ENCODE measurements around the gene KCMF1. TPM values are rescaled to one million over a fixed set of nuclear protein-coding genes. Genes with fewer than 3 reads are reported as not detected.

KCMF1 gene
- polyA plus RNA-seq, 2 of the 4 experiments (the other 2 are of a cell fraction), result 77.8 to 221 TPM

DNA sequence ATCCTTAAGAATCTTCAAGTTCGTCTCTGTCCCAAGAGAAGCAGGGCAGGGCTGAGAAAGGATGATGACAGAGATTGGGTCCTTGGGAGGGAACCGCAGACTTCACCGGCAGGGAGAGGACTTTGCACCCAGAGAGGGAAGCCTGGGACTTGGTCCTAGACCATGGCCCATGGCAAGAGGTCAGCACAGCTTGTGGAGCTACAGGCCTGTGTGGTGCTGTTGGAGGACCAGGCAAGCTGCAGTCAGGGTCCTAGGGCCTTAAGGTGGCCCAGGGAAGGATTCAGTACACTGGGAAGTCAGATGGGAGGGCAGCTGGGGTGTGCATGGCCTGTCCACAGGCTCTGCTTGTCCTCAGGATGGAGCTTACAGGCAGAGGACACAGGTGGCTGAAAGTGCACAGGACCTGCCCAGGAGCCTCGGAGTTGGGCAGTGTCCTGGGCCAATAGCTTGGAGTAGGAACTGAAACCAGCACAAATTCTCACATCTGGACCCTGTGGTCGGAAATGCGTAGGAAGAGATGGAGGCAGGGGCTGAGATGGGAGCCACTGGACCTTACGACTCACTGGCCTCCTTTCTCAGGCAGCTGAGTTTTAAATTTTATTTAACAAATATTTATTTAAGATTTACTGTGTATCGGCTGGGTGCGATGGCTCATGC lies 105.8 kb downstream of the KCMF1 start:
- TF ChIP-seq, protein P1, sequence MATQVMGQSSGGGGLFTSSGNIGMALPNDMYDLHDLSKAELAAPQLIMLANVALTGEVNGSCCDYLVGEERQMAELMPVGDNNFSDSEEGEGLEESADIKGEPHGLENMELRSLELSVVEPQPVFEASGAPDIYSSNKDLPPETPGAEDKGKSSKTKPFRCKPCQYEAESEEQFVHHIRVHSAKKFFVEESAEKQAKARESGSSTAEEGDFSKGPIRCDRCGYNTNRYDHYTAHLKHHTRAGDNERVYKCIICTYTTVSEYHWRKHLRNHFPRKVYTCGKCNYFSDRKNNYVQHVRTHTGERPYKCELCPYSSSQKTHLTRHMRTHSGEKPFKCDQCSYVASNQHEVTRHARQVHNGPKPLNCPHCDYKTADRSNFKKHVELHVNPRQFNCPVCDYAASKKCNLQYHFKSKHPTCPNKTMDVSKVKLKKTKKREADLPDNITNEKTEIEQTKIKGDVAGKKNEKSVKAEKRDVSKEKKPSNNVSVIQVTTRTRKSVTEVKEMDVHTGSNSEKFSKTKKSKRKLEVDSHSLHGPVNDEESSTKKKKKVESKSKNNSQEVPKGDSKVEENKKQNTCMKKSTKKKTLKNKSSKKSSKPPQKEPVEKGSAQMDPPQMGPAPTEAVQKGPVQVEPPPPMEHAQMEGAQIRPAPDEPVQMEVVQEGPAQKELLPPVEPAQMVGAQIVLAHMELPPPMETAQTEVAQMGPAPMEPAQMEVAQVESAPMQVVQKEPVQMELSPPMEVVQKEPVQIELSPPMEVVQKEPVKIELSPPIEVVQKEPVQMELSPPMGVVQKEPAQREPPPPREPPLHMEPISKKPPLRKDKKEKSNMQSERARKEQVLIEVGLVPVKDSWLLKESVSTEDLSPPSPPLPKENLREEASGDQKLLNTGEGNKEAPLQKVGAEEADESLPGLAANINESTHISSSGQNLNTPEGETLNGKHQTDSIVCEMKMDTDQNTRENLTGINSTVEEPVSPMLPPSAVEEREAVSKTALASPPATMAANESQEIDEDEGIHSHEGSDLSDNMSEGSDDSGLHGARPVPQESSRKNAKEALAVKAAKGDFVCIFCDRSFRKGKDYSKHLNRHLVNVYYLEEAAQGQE (IDR thresholded peaks at IDR 0.05), result no peak
- TF ChIP-seq, protein P2, sequence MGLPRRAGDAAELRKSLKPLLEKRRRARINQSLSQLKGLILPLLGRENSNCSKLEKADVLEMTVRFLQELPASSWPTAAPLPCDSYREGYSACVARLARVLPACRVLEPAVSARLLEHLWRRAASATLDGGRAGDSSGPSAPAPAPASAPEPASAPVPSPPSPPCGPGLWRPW (IDR thresholded peaks at IDR 0.05), result no peak
- TF ChIP-seq FOXS1 (CRISPR knock-in tag; IDR thresholded peaks at IDR 0.05), result no peak
- Histone ChIP-seq H3K9me3 (peaks cover 1% of the 10 kb centered on the region; the same call in 2 of the 3 replicates), H3K4me2 (no peak overlapping the region), H3K4me1 (no peaks in the 10 kb centered on the region), H3K27ac (no peak overlapping the region), H3K4me3 (no peak overlapping the region)
- CTCF ChIA-PET, result interaction anchor here (0.7 to 9.4 kb wide), 4 partner anchors 10 to 222 kb away, joined by 3 to 91 read pairs (median 20); no protein-coding TSS in a partner anchor
- peak; percentile 24 to 48; a peak in 3 of 6 replicates for ATAC-seq
- 76% methylated on average over 9 of the region's 9 CpGs for WGBS (ENCODE audit: missing lambda C conversion rate)
- DNase-seq (ENCODE audit: low read depth in 1 of 2, low spot score in 1 of 2), result no peak
- POLR2A ChIA-PET, result interaction anchor here (0.5 kb wide), 1 partner anchor 887 kb away, joined by 5 read pairs; no protein-coding TSS in a partner anchor
- FAIRE-seq, result no peak

DNA sequence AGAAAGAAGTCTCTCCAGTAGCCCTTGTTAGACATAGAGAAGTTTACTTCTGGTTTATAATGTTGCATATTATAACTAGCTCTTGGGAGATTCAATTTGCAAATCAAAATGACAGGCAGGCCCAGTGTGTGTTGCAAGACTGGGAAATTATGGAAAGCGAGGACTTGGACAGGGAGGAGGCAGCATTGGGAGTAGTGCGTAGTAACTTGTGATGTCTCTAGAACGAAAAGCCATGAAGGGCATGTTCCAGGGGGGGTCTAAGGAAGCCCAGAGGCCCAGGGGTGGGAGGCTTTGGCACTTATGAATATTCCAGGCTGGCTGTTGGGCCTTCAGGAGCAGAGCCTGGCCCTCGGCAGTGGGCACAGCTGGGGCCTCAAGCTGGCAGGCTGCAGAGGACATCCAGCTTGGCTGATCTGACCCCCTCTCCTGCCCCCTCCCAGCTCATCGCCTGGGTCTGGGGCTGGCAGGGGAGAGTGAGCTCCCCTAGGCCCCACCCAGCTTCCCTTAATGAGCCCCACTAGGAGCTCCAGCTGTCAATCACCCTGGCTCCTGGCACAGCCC lies 107.0 kb downstream of the KCMF1 start:
- ChIA-PET CTCF (interaction anchor here (1.6 to 9.4 kb wide), 4 partner anchors 11 to 221 kb away, joined by 4 to 91 read pairs (median 22); no protein-coding TSS in a partner anchor), POLR2A (no interaction called here)
- Histone ChIP-seq H3K4me3 (no peak overlapping the region), H3K27ac (no peak overlapping the region), H3K4me1 (no peaks in the 10 kb centered on the region), H3K9me3 (peaks cover 9% of the 10 kb centered on the region; the same call in 2 of the 3 replicates), H3K4me2 (no peak overlapping the region)
- ATAC-seq, result no peak; a peak in 1 of 6 replicates
- DNase-seq (ENCODE audit: low read depth in 1 of 2, low spot score in 1 of 2), result no peak
- WGBS (ENCODE audit: missing lambda C conversion rate), result 78% methylated on average over 5 of the region's 5 CpGs
- no peak for FAIRE-seq
- TF ChIP-seq CHD4 (IDR thresholded peaks at IDR 0.05; ENCODE audit: borderline replicate concordance), result no peak

DNA sequence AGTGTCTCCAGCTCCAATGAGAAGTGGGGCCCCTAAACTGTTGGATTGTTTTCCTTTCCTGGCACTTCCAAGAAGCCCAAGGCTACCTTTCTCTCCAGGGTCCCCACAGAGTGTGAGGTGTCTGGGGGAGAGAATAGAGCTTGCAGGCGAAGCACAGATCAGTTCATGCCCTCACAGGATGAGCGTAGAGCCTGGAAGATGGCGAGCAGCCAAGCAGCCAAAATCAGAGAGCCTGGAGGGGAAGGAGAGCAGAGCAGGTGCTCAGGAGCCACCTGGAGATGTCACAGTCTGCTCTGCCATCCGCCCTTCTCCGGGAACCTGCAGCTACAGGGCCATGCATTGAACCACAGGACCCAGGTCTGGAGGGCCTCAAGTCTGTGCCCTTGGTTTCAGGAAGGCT lies 107.6 kb downstream of the KCMF1 start:
- no peaks in the 10 kb centered on the region for H3K4me1 ChIP-seq
- ChIA-PET POLR2A (no interaction called here), CTCF (interaction anchor here (0.6 to 9.4 kb wide), 6 partner anchors 12 to 221 kb away, joined by 4 to 91 read pairs (median 7); no protein-coding TSS in a partner anchor)
- TF ChIP-seq NPAS2 (CRISPR knock-in tag; IDR thresholded peaks at IDR 0.05; ENCODE audit: borderline replicate concordance) (no peak), JUN (IDR thresholded peaks at IDR 0.05) (no peak), HOXB5 (CRISPR knock-in tag; IDR thresholded peaks at IDR 0.05) (no peak), NFE2L2 (conservative IDR thresholded peaks at IDR 0.05; ENCODE audit: low read length) (no peak), MAFK (IDR thresholded peaks at IDR 0.05; ENCODE audit: partially characterized antibody) (no peak), JUNB (IDR thresholded peaks at IDR 0.05) (no peak), CHD4 (IDR thresholded peaks at IDR 0.05; ENCODE audit: borderline replicate concordance) (no peak), RNF2 (IDR thresholded peaks at IDR 0.05; ENCODE audit: borderline replicate concordance, low read depth) (no peak), FOSL2 (IDR thresholded peaks at IDR 0.05) (no peak), FOSL2 (CRISPR knock-in tag; IDR thresholded peaks at IDR 0.05) (no peak), SMC3 (IDR thresholded peaks at IDR 0.05) (no peak)
- TF ChIP-seq, protein P3, sequence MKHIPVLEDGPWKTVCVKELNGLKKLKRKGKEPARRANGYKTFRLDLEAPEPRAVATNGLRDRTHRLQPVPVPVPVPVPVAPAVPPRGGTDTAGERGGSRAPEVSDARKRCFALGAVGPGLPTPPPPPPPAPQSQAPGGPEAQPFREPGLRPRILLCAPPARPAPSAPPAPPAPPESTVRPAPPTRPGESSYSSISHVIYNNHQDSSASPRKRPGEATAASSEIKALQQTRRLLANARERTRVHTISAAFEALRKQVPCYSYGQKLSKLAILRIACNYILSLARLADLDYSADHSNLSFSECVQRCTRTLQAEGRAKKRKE (CRISPR knock-in tag; IDR thresholded peaks at IDR 0.05; ENCODE audit: low read depth), result no peak
- no peak overlapping the region for H3K4me3 ChIP-seq
- peak in 1 of 2 experiments; percentile 35; a peak in 3 of 6 replicates for ATAC-seq
- DNase-seq (ENCODE audit: low read depth in 1 of 2, low spot score in 1 of 2), result no peak
- H3K27ac ChIP-seq, result no peak overlapping the region
- H3K4me2 ChIP-seq, result no peak overlapping the region
- WGBS (ENCODE audit: missing lambda C conversion rate), result 66% methylated on average over 5 of the region's 5 CpGs
- H3K9me3 ChIP-seq, result peaks cover 9% of the 10 kb centered on the region; the same call in 2 of the 3 replicates
- no peak for FAIRE-seq
